HepG2 (cell line): ENCODE results near the gene TAF13. TPM values are rescaled to one million over a fixed set of nuclear protein-coding genes. Genes with fewer than 3 reads are reported as not detected.

Experiments
- ATAC-seq: fragments of 200-7000 bp; cut with Tn5 transposase; 3 replicates; pipeline ENCODE4 v1.9.1; 2020; ENCODE audit warnings: mild to moderate bottlenecking, moderate library complexity
- BruUV-seq: library from RNA; stranded (reverse); fragments of 400-500 nt; replicated peaks from 2 replicates; lab custom pipeline; 2021; lab: Mats Ljungman, UMichigan
- CTCF ChIA-PET: fragments of 300-600 bp; formaldehyde crosslinking; extraction: SDS; loops from one replicate; lab custom pipeline; 2021; ENCODE audit warnings: low total read pairs, inconsistent platforms, low intra/inter-chr PET ratio; lab: Yijun Ruan, JAX
- POLR2A ChIA-PET: fragments of 350-600 bp; sonication (Branson Sonifier 250); formaldehyde crosslinking; loops from one replicate; lab custom pipeline; 2020; ENCODE audit warnings: antibody characterized with exemption, inconsistent platforms; lab: Yijun Ruan, JAX
- DNase-seq: peaks from one replicate; pipeline ENCODE4 v3.0.0-alpha.2; 2015; ENCODE audit warnings: low spot score
- FAIRE-seq: peaks from 3 replicates; lab custom pipeline; 2011; peaks lifted over from hg19 to GRCh38; lab: Jason Lieb, UNC
- H2AFZ ChIP-seq: one replicate; pipeline ENCODE4 v1.6.1; 2011; ENCODE audit warnings: low read length, inconsistent platforms
- H3K27ac ChIP-seq: fragments of 300-600 bp; 3 replicates; pipeline ENCODE4 v1.8.0; 2011; ENCODE audit warnings: mixed run types, mild to moderate bottlenecking, mixed read lengths, low read length, inconsistent platforms; ENCODE audit not compliant: insufficient read depth; ENCODE audit errors: extremely low read length
- H3K27me3 ChIP-seq, 2 experiments: fragments of 200-600 bp in 1 of 2; 2 replicates in 1 of 2; 3 replicates in 1 of 2; pipeline versions ENCODE4 v1.6.0 to v1.8.0; 2011; ENCODE audit warnings: low read length in 2 of 2, mild to moderate bottlenecking in 2 of 2, moderate library complexity in 2 of 2, inconsistent platforms in 1 of 2; ENCODE audit not compliant: insufficient read depth in 2 of 2, control insufficient read depth in 1 of 2
- H3K36me3 ChIP-seq, 2 experiments: fragments of 200-600 bp in 1 of 2; replicated peaks in 1 of 2; 2 replicates in 1 of 2; 3 replicates in 1 of 2; pipeline versions ENCODE4 v1.5.1 to v1.8.0; 2011; ENCODE audit warnings: low read length in 2 of 2, inconsistent platforms in 1 of 2; ENCODE audit not compliant: insufficient read depth in 2 of 2, control insufficient read depth in 1 of 2
- H3K4me1 ChIP-seq: 2 replicates; pipeline ENCODE4 v1.5.1; 2012; ENCODE audit warnings: low read length, inconsistent platforms; ENCODE audit not compliant: insufficient read depth
- H3K4me2 ChIP-seq: 2 replicates; pipeline ENCODE4 v1.6.0; 2011; ENCODE audit warnings: low read depth, low read length, inconsistent platforms
- H3K4me3 ChIP-seq, 3 experiments: fragments of 200-600 bp in 1 of 3; sonication (generic), shearing (Covaris generic) in 1 of 3; replicated peaks in 1 of 3; 2 replicates each; pipeline ENCODE4 v1.5.1; 2011 to 2016; ENCODE audit warnings: low read length in 3 of 3, inconsistent platforms in 2 of 3, low read depth in 2 of 3, mild to moderate bottlenecking in 2 of 3, control low read depth in 1 of 3, mixed read lengths in 1 of 3; ENCODE audit not compliant: insufficient read depth in 1 of 3
- H3K79me2 ChIP-seq: one replicate; pipeline ENCODE4 v1.6.1; 2011; ENCODE audit warnings: low read length, inconsistent platforms; ENCODE audit not compliant: insufficient read depth
- H3K9ac ChIP-seq: 2 replicates; pipeline ENCODE4 v1.6.0; 2011; ENCODE audit warnings: mild to moderate bottlenecking, low read depth, low read length, inconsistent platforms; ENCODE audit not compliant: insufficient read depth
- H3K9me3 ChIP-seq: 2 replicates; pipeline ENCODE4 v1.5.1; 2012; ENCODE audit warnings: mild to moderate bottlenecking, low read length
- H4K20me1 ChIP-seq: 2 replicates; pipeline ENCODE4 v1.6.0; 2011; ENCODE audit warnings: inconsistent platforms, mild to moderate bottlenecking, low read length, moderate library complexity; ENCODE audit not compliant: insufficient read depth
- CEBPB ChIP-seq: IDR thresholded peaks from 2 replicates; pipeline ENCODE4 v1.6.1; 2011; ENCODE audit warnings: low read depth, low read length, improper control_type of control experiment, borderline replicate concordance
- E2F5 ChIP-seq: sonication (generic); formaldehyde crosslinking; conservative IDR thresholded peaks from 2 replicates; pipeline ENCODE4 v1.4.0; 2020; ENCODE audit warnings: missing genetic modification reagents
- FUBP1 ChIP-seq: sonication (generic); formaldehyde crosslinking; IDR thresholded peaks from 2 replicates; pipeline ENCODE4 v1.5.1; 2020; ENCODE audit warnings: missing genetic modification reagents, mild to moderate bottlenecking, borderline replicate concordance
- HDAC6 ChIP-seq: fragments of 200-600 bp; sonication (generic); IDR thresholded peaks from 2 replicates; pipeline ENCODE4 v1.7.0; 2017; ENCODE audit warnings: mild to moderate bottlenecking, antibody characterized with exemption, low read length, low read depth
- HOXA9 ChIP-seq: sonication (generic); formaldehyde crosslinking; IDR thresholded peaks from 2 replicates; pipeline ENCODE4 v1.8.1; 2022; ENCODE audit warnings: missing genetic modification reagents, mild to moderate bottlenecking, moderate library complexity, borderline replicate concordance
- WGBS: methylation state at CpG from one replicate; pipeline ENCODE4 v1.1.6; 2017; ENCODE audit warnings: low lambda C conversion rate; 5-methylcytosine and 5-hydroxymethylcytosine counted together
- in situ Hi-C: cut with HindIII; loops from 2 replicates; pipeline ENCODE4 v1.10.0; 2017; ENCODE audit warnings: low pct_unique_long_range_greater_than_20kb; ENCODE audit not compliant: extremely low pct_ligation_motif_present
- intact Hi-C: fragments of 100-400 bp; cut with micrococcal nuclease; formaldehyde crosslinking; loops from one replicate; pipeline ENCODE4 v1.10.0; 2022; ENCODE audit not compliant: unreplicated experiment
- polyA plus RNA-seq, 8 experiments: library from polyadenylated mRNA; depleted of rRNA in 3 of 8; stranded (reverse) in 7 of 8; unstranded in 1 of 8; fragments of >200 nt; fragmentation: Illumina TruSeq in 4 of 8; extraction: Trizol in 4 of 8; gene quantifications; 2 replicates each; pipeline versions ENCODE4 v1.2.1 to v1.2.3, GENCODE V29; 2011 to 2016; ENCODE audit warnings: low read depth in 4 of 8, missing spikeins in 1 of 8, mixed read lengths in 1 of 8; ENCODE audit not compliant: insufficient read depth in 1 of 8
- total RNA-seq, 5 experiments: library from RNA; depleted of rRNA; stranded (reverse); fragments of >200 nt; fragmentation: Illumina TruSeq; extraction: Trizol; gene quantifications; 2 replicates each; pipeline ENCODE4 v1.2.3, GENCODE V29; 2016; ENCODE audit warnings: low read depth in 1 of 5

TAF13 gene
- total and polyA plus RNA-seq, 2 of the 13 experiments (the other 11 are each of a cell fraction or from before 2014, with no cell fraction given): 11.5 to 36.3 TPM

- Histone ChIP-seq H3K4me3 (no peak overlapping the region), H3K36me3 (no peaks in the 10 kb centered on the region), H2AFZ (no peak overlapping the region)
- in situ Hi-C loops: no loop called here
- TF ChIP-seq HDAC6 (no peak), FUBP1 (CRISPR knock-in tag) (no peak), E2F5 (CRISPR knock-in tag) (no peak), HOXA9 (CRISPR knock-in tag) (no peak), CEBPB (peak; percentile 73)
- TF ChIP-seq, all 625 proteins: peak for 1
- H4K20me1 ChIP-seq: no peaks in the 10 kb centered on the region
- no TSS peak for BruUV-seq
- ChIA-PET POLR2A (interaction anchor here (5.2 kb wide), 1 partner anchor 11 kb away, joined by 46 read pairs; no protein-coding TSS in a partner anchor), CTCF (interaction anchor here (1.3 to 2.0 kb wide), 3 partner anchors 12 to 283 kb away, joined by 5 to 15 read pairs (median 7); no protein-coding TSS in a partner anchor)
- WGBS: 19% methylated on average over 5 of the region's 5 CpGs
- H3K4me2 ChIP-seq: no peak overlapping the region
- intact Hi-C loops: loop anchor here (1.0 to 10.0 kb wide), 5 partner anchors 22 to 283 kb away; partner anchors contain the start of gene CLCC1
- peaks cover 34% of the 10 kb centered on the region for H3K4me1 ChIP-seq
- H3K79me2 ChIP-seq: no peaks in the 10 kb centered on the region
- DNase-seq (no peak), ATAC-seq (no peak), FAIRE-seq (no peak)
- no peak overlapping the region for H3K9ac ChIP-seq
- peaks cover 2 to 36% of the 10 kb centered on the region in 2 experiments; a peak in 4 of 5 replicates for H3K27me3 ChIP-seq
- H3K27ac ChIP-seq: no peak overlapping the region
- no peaks in the 10 kb centered on the region for H3K9me3 ChIP-seq
Observed at GRCh38 chr1:109111386-109112055, 35.7 kb upstream of the TAF13 start.
